DMS79 (cell line): ENCODE measurements around the gene PDLIM7.
A peak's percentile ranks its signal among the peaks of the same experiment; 100 is the strongest.
"Not testable (repeated sequence)": the region's sequence is repeated elsewhere in the genome, so short reads cannot be mapped to it uniquely, and the experiment has no call there.

Experiments used
- DNase-seq: peaks from one replicate; lab custom pipeline; 2025; lab: John Stamatoyannopoulos, UW

Gene PDLIM7

GRCh38 chr5:177491983-177492746 is 5.2 kb downstream of the PDLIM7 start:
- no peak for DNase-seq

GRCh38 chr5:177491429-177491945 is 5.9 kb downstream of the PDLIM7 start:
- DNase-seq: no peak

- DNase-seq: no peak
Measured at GRCh38 chr5:177490992-177491391, 6.4 kb downstream of the PDLIM7 start.

GRCh38 chr5:177490311-177490991 is 7.0 kb downstream of the PDLIM7 start:
- DNase-seq: no peak

GRCh38 chr5:177489119-177489716 is 8.2 kb downstream of the PDLIM7 start:
- DNase-seq: no peak

- DNase-seq: no peak
Measured at GRCh38 chr5:177487975-177488374, 9.4 kb downstream of the PDLIM7 start.

- no peak for DNase-seq
Measured at GRCh38 chr5:177487144-177487543, 10.3 kb downstream of the PDLIM7 start.

- no peak for DNase-seq
Measured at GRCh38 chr5:177486256-177486655, 11.1 kb downstream of the PDLIM7 start.

GRCh38 chr5:177485753-177486152 is 11.7 kb downstream of the PDLIM7 start:
- not testable (repeated sequence) for DNase-seq

GRCh38 chr5:177484902-177485549 is 12.4 kb downstream of the PDLIM7 start:
- no peak for DNase-seq

GRCh38 chr5:177483994-177484901 is 13.2 kb downstream of the PDLIM7 start:
- DNase-seq: no peak

GRCh38 chr5:177483042-177483441 is 14.4 kb downstream of the PDLIM7 start:
- no peak for DNase-seq

- DNase-seq: no peak
Measured at GRCh38 chr5:177482359-177482795, 15.0 kb downstream of the PDLIM7 start.

- no peak for DNase-seq
Measured at GRCh38 chr5:177479774-177480173, 17.6 kb downstream of the PDLIM7 start.

- peak; percentile 31 for DNase-seq
Measured at GRCh38 chr5:177478711-177479646, 18.4 kb downstream of the PDLIM7 start.

- DNase-seq: no peak
Measured at GRCh38 chr5:177477701-177478477, 19.5 kb downstream of the PDLIM7 start.

GRCh38 chr5:177476531-177477233 is 20.7 kb downstream of the PDLIM7 start:
- DNase-seq: no peak

- no peak for DNase-seq
Measured at GRCh38 chr5:177475563-177476427, 21.6 kb downstream of the PDLIM7 start.
